Measurements from ENCODE around the gene GYPB.
"Not testable (repeated sequence)": the region's sequence is repeated elsewhere in the genome, so short reads cannot be mapped to it uniquely, and the experiment has no call there.

GRCh38 chr4:144055336-144055735 is 36.2 kb upstream of the GYPB start:
- TF ChIP-seq CTCF (conservative IDR thresholded peaks at IDR 0.05; ENCODE audit: low read depth in 2 of 2); REST (IDR thresholded peaks at IDR 0.05; ENCODE audit: unreplicated experiment); POLR2AphosphoS5 (IDR thresholded peaks at IDR 0.05; ENCODE audit: low read depth); EZH2phosphoT487 (IDR thresholded peaks at IDR 0.05; ENCODE audit: unreplicated experiment); EZH2 (IDR thresholded peaks at IDR 0.05; ENCODE audit: low read depth, unreplicated experiment); JUNB (IDR thresholded peaks at IDR 0.05; ENCODE audit: unreplicated experiment); STAT1 (IDR thresholded peaks at IDR 0.05; ENCODE audit: unreplicated experiment); CREB1 (CRISPR knock-in tag; IDR thresholded peaks at IDR 0.05; ENCODE audit: low read depth): not testable (repeated sequence)
